GM12892 (cell line): ENCODE data around the gene TTC33.

Source experiments
- POLR2A ChIP-seq: IDR thresholded peaks from 2 replicates; pipeline ENCODE4 v1.6.1; 2011; ENCODE audit warnings: low read depth, low read length, control low read depth
- POLR2AphosphoS5 ChIP-seq: IDR thresholded peaks from 2 replicates; pipeline ENCODE4 v1.6.1; 2011; ENCODE audit warnings: low read depth, low read length, control low read depth
- TAF1 ChIP-seq: IDR thresholded peaks from 2 replicates; pipeline ENCODE4 v1.6.1; 2011; ENCODE audit warnings: low read depth, mild to moderate bottlenecking, control low read depth, low read length, borderline replicate concordance

- no peak for TF ChIP-seq POLR2A
- TF ChIP-seq POLR2AphosphoS5 = no peak
- no peak for TF ChIP-seq TAF1
Observed at GRCh38 chr5:40497573-40497972, 258.2 kb downstream of the TTC33 start.
